GM23248 (cell line): ENCODE results near the gene RNF125.

ENCODE experiments used
- EZH2 ChIP-seq: fragments of 200-600 bp; sonication (generic); IDR thresholded peaks from 2 replicates; pipeline ENCODE4 v1.6.1; 2018; ENCODE audit warnings: antibody characterized with exemption, mild to moderate bottlenecking; ENCODE audit not compliant: insufficient read depth, poor library complexity, severe bottlenecking
- EZH2phosphoT487 ChIP-seq: fragments of 200-600 bp; sonication (generic); IDR thresholded peaks from 2 replicates; pipeline ENCODE4 v1.6.1; 2018; ENCODE audit warnings: antibody characterized with exemption, moderate library complexity, mild to moderate bottlenecking, low read depth; ENCODE audit not compliant: insufficient read depth

- TF ChIP-seq EZH2, result no peak
- no peak for TF ChIP-seq EZH2phosphoT487
Observed at GRCh38 chr18:31983976-31984375, 34.6 kb upstream of the RNF125 start.
